ENCODE measurements around the gene SSNA1.

DNA sequence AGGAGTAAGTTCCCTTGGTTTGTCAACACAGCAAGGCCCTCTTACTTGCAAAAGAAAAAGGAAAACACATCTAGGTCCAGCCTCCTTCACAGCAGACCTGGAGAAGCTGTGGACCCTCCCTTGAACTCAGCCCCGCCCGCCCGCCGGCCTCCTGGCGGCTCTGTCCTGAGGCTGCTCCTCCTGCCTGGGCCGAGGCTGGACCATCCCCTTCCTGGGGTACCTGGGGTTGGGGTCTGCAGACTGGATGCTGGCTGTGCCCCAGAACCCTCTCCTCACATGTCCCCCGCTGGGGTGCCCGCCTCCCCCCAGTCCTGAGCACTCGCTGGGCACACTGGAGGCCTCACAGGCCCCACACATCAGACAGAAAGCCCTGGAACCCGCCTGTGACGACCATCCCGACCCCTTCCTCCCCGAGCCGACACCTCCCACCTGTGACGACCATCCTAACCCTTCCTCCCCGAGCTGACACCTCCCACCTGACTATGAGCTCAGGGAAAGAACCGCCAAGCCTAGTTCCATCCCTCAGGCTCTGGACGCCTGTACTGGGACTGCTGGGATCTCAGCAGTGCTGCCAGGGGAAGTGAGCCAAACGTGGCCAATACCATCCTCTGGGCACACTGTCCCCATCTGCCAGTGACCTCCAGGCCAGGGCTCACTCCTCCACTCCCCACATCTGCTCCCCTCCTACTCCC, 9.4 kb upstream of the SSNA1 start:
- TF ChIP-seq CTCF (IDR thresholded peaks at IDR 0.05; ENCODE audit: poor library complexity): no peak
- no peak for TF ChIP-seq EZH2 (IDR thresholded peaks at IDR 0.05; ENCODE audit: borderline replicate concordance)

Data from hepatocyte (in vitro differentiated cells).